22Rv1 (cell line): ENCODE data around the gene PRR5.

Source experiments
- ZFX ChIP-seq: fragments of 450-650 bp; IDR thresholded peaks from 2 replicates; pipeline ENCODE4 v1.6.1; 2017; ENCODE audit warnings: antibody characterized with exemption, borderline replicate concordance
- TF ChIP-seq, protein P1 (sequence below): fragments of 450-650 bp; IDR thresholded peaks from 2 replicates; pipeline ENCODE4 v1.5.1; 2017; ENCODE audit warnings: mild to moderate bottlenecking

DNA sequence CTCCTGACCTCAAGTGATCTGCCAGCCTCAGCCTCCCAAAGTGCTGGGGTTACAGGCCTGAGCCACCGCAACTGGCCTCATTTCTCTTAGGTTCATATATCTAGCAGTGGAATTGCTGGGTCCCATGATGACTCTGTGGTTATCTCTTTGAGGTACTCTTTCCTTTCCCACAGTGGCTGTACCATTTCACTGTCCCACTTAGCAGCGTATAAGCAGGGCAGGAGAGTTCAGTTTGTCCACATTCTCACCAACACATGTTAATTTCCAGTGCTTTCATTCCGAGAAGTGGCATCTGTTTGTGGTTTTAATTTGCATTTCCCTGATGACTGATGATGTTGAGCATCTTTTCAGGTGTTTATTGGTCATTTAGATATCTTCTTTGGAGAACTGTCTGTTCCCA is 16.4 kb downstream of the PRR5 start:
- TF ChIP-seq, protein P1, sequence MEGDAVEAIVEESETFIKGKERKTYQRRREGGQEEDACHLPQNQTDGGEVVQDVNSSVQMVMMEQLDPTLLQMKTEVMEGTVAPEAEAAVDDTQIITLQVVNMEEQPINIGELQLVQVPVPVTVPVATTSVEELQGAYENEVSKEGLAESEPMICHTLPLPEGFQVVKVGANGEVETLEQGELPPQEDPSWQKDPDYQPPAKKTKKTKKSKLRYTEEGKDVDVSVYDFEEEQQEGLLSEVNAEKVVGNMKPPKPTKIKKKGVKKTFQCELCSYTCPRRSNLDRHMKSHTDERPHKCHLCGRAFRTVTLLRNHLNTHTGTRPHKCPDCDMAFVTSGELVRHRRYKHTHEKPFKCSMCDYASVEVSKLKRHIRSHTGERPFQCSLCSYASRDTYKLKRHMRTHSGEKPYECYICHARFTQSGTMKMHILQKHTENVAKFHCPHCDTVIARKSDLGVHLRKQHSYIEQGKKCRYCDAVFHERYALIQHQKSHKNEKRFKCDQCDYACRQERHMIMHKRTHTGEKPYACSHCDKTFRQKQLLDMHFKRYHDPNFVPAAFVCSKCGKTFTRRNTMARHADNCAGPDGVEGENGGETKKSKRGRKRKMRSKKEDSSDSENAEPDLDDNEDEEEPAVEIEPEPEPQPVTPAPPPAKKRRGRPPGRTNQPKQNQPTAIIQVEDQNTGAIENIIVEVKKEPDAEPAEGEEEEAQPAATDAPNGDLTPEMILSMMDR, result no peak
- TF ChIP-seq ZFX, result no peak
